HepG2 (cell line): Measurements from ENCODE around the gene PIP4K2B. TPM values are rescaled to one million over a fixed set of nuclear protein-coding genes. Genes with fewer than 3 reads are reported as not detected.

Source experiments
- AFF4 ChIP-seq: sonication (generic); formaldehyde crosslinking; IDR thresholded peaks from 2 replicates; pipeline ENCODE4 v1.4.0; 2020; ENCODE audit warnings: missing genetic modification reagents
- BCL6 ChIP-seq: IDR thresholded peaks from 2 replicates; pipeline ENCODE4 v1.6.1; 2016; ENCODE audit warnings: missing genetic modification reagents, missing compliant biosample characterization
- E2F5 ChIP-seq: sonication (generic); formaldehyde crosslinking; conservative IDR thresholded peaks from 2 replicates; pipeline ENCODE4 v1.4.0; 2020; ENCODE audit warnings: missing genetic modification reagents
- GTF2F1 ChIP-seq: fragments of 150-350 bp; IDR thresholded peaks from 2 replicates; pipeline ENCODE4 v1.6.1; 2014; ENCODE audit warnings: low read length
- JUND ChIP-seq: sonication (generic); formaldehyde crosslinking; IDR thresholded peaks from 2 replicates; pipeline ENCODE4 v1.8.0; 2022; ENCODE audit warnings: mild to moderate bottlenecking, missing genetic modification reagents
- MXI1 ChIP-seq: IDR thresholded peaks from 3 replicates; pipeline ENCODE4 v1.6.1; 2012; ENCODE audit warnings: low read depth, low read length, inconsistent platforms, borderline replicate concordance
- NAIF1 ChIP-seq: sonication (generic); formaldehyde crosslinking; IDR thresholded peaks from 2 replicates; pipeline ENCODE4 v1.5.0; 2020; ENCODE audit warnings: mild to moderate bottlenecking, missing genetic modification reagents, borderline replicate concordance
- NFIC ChIP-seq: IDR thresholded peaks from 2 replicates; pipeline ENCODE4 v1.6.1; 2012; ENCODE audit warnings: mild to moderate bottlenecking, low read length, inconsistent platforms
- RAD51 ChIP-seq: fragments of 450-650 bp; IDR thresholded peaks from 2 replicates; pipeline ENCODE4 v1.6.1; 2016; ENCODE audit warnings: borderline replicate concordance
- SIN3B ChIP-seq: fragments of 150-350 bp; IDR thresholded peaks from 2 replicates; pipeline ENCODE4 v1.6.1; 2014; ENCODE audit warnings: low read length
- SP5 ChIP-seq: IDR thresholded peaks from 2 replicates; pipeline ENCODE4 v1.6.1; 2016; ENCODE audit warnings: low read depth, borderline replicate concordance
- TBX2 ChIP-seq: sonication (generic); formaldehyde crosslinking; IDR thresholded peaks from 2 replicates; pipeline ENCODE4 v1.5.0; 2020; ENCODE audit warnings: missing genetic modification reagents, mild to moderate bottlenecking, borderline replicate concordance
- ZFX ChIP-seq: sonication (generic); formaldehyde crosslinking; IDR thresholded peaks from 2 replicates; pipeline ENCODE4 v1.4.0; 2020; ENCODE audit warnings: mild to moderate bottlenecking, low read depth, missing genetic modification reagents, moderate library complexity
- ZMYM3 ChIP-seq: sonication (generic); formaldehyde crosslinking; IDR thresholded peaks from 2 replicates; pipeline ENCODE4 v1.5.1; 2020; ENCODE audit warnings: mild to moderate bottlenecking, missing genetic modification reagents
- ZNF251 ChIP-seq: sonication (generic); formaldehyde crosslinking; IDR thresholded peaks from 2 replicates; pipeline ENCODE4 v1.9.0; 2021; ENCODE audit warnings: mild to moderate bottlenecking, missing genetic modification reagents
- ZNF317 ChIP-seq: sonication (generic); formaldehyde crosslinking; IDR thresholded peaks from 2 replicates; pipeline ENCODE4 v1.5.0; 2020; ENCODE audit warnings: mild to moderate bottlenecking, missing genetic modification reagents
- ZNF460 ChIP-seq: sonication (generic); formaldehyde crosslinking; IDR thresholded peaks from 2 replicates; pipeline ENCODE4 v1.5.1; 2020; ENCODE audit warnings: missing genetic modification reagents, mild to moderate bottlenecking, borderline replicate concordance
- ZNF572 ChIP-seq: sonication (generic); formaldehyde crosslinking; IDR thresholded peaks from 2 replicates; pipeline ENCODE4 v1.5.1; 2020; ENCODE audit warnings: mild to moderate bottlenecking, missing genetic modification reagents
- polyA plus RNA-seq, 8 experiments: library from polyadenylated mRNA; depleted of rRNA in 3 of 8; stranded (reverse) in 7 of 8; unstranded in 1 of 8; fragments of >200 nt; fragmentation: Illumina TruSeq in 4 of 8; extraction: Trizol in 4 of 8; gene quantifications; 2 replicates each; pipeline versions ENCODE4 v1.2.1 to v1.2.3, GENCODE V29; 2011 to 2016; ENCODE audit warnings: low read depth in 4 of 8, missing spikeins in 1 of 8, mixed read lengths in 1 of 8; ENCODE audit not compliant: insufficient read depth in 1 of 8
- total RNA-seq, 5 experiments: library from RNA; depleted of rRNA; stranded (reverse); fragments of >200 nt; fragmentation: Illumina TruSeq; extraction: Trizol; gene quantifications; 2 replicates each; pipeline ENCODE4 v1.2.3, GENCODE V29; 2016; ENCODE audit warnings: low read depth in 1 of 5
- TF ChIP-seq, protein P1 (sequence below): sonication (generic); formaldehyde crosslinking; IDR thresholded peaks from 2 replicates; pipeline ENCODE4 v1.5.0; 2020; ENCODE audit warnings: mild to moderate bottlenecking, missing genetic modification reagents, moderate library complexity
- TF ChIP-seq, protein P2 (sequence below): sonication (generic); formaldehyde crosslinking; IDR thresholded peaks from 2 replicates; pipeline ENCODE4 v1.9.0; 2021; ENCODE audit warnings: missing genetic modification reagents, mild to moderate bottlenecking, borderline replicate concordance
- TF ChIP-seq, protein P3 (sequence below): sonication (generic); formaldehyde crosslinking; IDR thresholded peaks from 2 replicates; pipeline ENCODE4 v1.5.0; 2020; ENCODE audit warnings: mild to moderate bottlenecking, missing genetic modification reagents

Gene PIP4K2B
- total and polyA plus RNA-seq, 2 of the 13 experiments (the other 11 are each of a cell fraction or from before 2014, with no cell fraction given), result 20.4 to 54.0 TPM

- TF ChIP-seq, protein P1, sequence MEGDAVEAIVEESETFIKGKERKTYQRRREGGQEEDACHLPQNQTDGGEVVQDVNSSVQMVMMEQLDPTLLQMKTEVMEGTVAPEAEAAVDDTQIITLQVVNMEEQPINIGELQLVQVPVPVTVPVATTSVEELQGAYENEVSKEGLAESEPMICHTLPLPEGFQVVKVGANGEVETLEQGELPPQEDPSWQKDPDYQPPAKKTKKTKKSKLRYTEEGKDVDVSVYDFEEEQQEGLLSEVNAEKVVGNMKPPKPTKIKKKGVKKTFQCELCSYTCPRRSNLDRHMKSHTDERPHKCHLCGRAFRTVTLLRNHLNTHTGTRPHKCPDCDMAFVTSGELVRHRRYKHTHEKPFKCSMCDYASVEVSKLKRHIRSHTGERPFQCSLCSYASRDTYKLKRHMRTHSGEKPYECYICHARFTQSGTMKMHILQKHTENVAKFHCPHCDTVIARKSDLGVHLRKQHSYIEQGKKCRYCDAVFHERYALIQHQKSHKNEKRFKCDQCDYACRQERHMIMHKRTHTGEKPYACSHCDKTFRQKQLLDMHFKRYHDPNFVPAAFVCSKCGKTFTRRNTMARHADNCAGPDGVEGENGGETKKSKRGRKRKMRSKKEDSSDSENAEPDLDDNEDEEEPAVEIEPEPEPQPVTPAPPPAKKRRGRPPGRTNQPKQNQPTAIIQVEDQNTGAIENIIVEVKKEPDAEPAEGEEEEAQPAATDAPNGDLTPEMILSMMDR (CRISPR knock-in tag), result no peak
- TF ChIP-seq, protein P2, sequence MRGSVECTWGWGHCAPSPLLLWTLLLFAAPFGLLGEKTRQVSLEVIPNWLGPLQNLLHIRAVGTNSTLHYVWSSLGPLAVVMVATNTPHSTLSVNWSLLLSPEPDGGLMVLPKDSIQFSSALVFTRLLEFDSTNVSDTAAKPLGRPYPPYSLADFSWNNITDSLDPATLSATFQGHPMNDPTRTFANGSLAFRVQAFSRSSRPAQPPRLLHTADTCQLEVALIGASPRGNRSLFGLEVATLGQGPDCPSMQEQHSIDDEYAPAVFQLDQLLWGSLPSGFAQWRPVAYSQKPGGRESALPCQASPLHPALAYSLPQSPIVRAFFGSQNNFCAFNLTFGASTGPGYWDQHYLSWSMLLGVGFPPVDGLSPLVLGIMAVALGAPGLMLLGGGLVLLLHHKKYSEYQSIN (CRISPR knock-in tag), result no peak
- TF ChIP-seq GTF2F1 (no peak), NAIF1 (no peak), SIN3B (no peak), ZNF251 (CRISPR knock-in tag) (no peak), JUND (CRISPR knock-in tag) (0 out of 2 replicates have a peak, but pooled peaks have one; percentile 42), ZNF572 (peak; percentile 80; the same call in 1 of the 2 replicates), TBX2 (CRISPR knock-in tag) (peak; percentile 45; the same call in 1 of the 2 replicates), NFIC (peak; percentile 5; the same call in 1 of the 2 replicates), MXI1 (no peak), SP5 (CRISPR knock-in tag) (no peak), E2F5 (no peak), ZNF460 (CRISPR knock-in tag) (no peak), RAD51 (no peak), AFF4 (no peak), ZFX (CRISPR knock-in tag) (peak; percentile 16; the same call in 1 of the 2 replicates), ZNF317 (CRISPR knock-in tag) (no peak), ZMYM3 (CRISPR knock-in tag) (peak; percentile 51; the same call in 1 of the 2 replicates), BCL6 (CRISPR knock-in tag) (0 out of 2 replicates have a peak, but pooled peaks have one; percentile 18)
- TF ChIP-seq, protein P3, sequence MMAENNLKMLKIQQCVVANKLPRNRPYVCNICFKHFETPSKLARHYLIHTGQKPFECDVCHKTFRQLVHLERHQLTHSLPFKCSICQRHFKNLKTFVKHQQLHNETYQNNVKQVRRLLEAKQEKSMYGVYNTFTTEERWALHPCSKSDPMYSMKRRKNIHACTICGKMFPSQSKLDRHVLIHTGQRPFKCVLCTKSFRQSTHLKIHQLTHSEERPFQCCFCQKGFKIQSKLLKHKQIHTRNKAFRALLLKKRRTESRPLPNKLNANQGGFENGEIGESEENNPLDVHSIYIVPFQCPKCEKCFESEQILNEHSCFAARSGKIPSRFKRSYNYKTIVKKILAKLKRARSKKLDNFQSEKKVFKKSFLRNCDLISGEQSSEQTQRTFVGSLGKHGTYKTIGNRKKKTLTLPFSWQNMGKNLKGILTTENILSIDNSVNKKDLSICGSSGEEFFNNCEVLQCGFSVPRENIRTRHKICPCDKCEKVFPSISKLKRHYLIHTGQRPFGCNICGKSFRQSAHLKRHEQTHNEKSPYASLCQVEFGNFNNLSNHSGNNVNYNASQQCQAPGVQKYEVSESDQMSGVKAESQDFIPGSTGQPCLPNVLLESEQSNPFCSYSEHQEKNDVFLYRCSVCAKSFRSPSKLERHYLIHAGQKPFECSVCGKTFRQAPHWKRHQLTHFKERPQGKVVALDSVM (CRISPR knock-in tag), result peak; percentile 66; the same call in 1 of the 2 replicates
These were observed 45.0 kb upstream of the PIP4K2B start (continued) for GRCh38 chr17:38844261-38844757.
